ENCODE data around the gene ZNF469. TPM values are rescaled to one million over a fixed set of nuclear protein-coding genes. Genes with fewer than 3 reads are reported as not detected.

The ZNF469 gene
- polyA plus RNA-seq, 3 donors: 1.3 to 1.9 (median 1.7) TPM

- peak; percentile 67 for DNase-seq
These were observed 5.3 kb downstream of the ZNF469 start for GRCh38 chr16:88387941-88388627.

DNA sequence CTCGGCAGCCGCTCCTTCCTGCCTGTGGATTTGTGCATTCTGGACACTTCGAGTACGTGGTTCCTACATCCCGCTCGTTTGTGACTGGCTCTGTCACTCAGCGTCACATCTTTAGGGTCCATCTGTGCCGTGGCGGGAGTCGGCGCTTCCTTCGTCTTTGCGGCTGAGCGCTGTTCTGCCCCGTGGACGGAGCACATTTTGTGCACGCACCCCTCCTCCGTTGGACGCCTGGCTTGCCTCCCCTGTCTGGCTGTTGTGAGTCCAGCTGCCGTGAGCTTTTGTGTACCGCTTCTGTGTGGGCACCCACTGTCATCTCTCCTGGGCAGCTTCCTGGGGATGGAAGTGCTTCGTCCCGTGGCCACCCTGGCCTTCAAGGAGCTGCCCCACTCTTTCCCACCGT, 6.4 kb downstream of the ZNF469 start:
- DNase-seq: no peak

GRCh38 chr16:88389621-88390160, 6.9 kb downstream of the ZNF469 start:
- DNase-seq: no peak

DNA sequence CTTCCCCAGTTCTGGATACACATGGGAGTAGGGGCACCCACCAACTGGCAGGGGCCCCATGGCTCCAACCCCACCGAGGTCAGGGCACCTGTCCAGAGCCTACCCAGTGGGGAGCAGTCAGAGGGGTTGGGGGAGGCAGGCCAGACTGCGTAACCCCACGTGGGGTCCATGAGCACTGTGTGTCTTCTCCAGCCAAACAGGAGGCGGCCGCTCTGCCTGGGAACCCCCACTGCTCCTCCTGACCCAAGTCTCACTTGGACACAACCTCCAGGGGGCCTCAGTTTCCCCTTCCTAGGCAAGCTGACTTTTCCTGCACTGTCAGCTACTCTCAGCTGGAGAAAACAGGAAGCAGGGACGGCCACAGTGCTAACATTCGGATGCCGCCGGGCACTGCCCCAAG, 7.5 kb downstream of the ZNF469 start:
- no peak for DNase-seq

- no peak for DNase-seq
These were observed 8.0 kb downstream of the ZNF469 start for GRCh38 chr16:88390735-88391134.

DNA sequence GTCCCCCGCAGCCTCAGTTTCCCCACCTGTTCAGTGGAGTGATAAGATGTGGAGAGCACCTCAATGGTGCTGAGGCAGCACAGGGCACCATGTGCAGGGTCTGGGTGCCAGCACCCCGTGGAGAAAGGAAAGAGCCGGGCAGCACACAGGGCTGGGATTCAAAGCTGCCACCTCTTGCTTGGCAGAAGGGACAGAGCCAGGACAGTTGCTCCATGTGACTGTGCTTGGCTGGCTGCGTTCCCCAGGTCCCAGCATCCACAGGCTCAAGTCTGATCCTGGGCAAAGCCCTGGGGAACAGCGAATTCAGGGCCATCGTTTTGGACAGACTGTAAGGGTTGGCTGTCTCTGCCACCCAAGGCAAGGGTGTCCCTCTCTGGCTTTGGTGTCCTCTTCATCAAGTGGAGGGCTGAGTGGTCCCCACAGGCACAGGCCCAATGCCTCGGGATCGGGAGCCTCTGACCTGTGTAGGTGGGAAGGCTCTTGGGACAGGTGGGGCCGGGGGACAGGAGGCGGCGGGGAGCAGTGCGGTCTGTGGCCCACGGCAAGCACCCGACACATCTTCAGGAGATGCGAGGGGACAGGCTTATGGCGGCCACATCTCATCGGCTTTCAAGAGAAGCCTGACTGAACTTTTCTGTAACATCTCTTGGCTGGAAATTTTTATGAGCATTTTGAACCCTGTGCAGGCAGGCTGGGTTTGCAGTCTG, 8.5 kb downstream of the ZNF469 start:
- no peak for DNase-seq

DNA sequence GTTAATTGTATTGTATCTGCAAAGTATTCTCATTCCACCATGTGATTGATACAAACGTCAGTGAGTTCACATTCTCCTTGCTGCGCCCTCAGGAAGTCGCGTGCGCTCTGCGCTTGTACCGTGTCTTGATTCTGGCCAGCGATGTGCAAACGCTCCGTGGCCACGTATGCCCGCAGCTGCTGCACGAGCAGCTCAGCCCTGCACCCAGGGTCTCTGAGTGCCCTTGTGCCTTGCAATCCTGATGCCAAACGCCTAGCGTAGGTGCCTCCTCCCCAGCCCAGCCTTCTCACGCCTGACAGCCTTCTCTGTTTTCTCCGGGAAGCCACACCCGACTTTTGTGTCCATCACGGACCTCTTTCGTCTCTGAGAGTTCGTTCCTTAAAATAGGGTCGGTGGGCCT, 9.4 kb downstream of the ZNF469 start:
- no peak for DNase-seq

DNA sequence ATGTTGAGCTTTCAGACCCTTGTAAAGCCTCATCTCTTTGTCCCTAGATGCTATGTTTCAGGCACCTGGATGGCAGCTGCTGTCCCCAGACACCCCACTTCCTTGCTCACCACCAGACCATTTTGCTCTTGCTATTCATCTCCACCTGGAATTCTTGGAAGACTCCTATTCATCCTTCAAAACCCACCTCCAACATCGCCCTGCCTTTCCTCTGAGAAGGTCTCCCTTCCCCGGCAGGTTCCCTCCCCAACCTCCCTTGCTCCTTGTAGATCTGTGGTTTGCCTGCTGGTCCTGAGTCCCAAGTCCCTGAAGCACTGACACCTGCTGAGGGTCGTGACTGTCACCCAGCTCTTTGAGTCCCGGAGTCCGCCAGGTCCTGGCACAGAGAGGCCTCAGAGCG, 9.9 kb downstream of the ZNF469 start:
- no peak for DNase-seq

- DNase-seq: no peak
These were observed 10.3 kb downstream of the ZNF469 start for GRCh38 chr16:88393034-88393433.

DNA sequence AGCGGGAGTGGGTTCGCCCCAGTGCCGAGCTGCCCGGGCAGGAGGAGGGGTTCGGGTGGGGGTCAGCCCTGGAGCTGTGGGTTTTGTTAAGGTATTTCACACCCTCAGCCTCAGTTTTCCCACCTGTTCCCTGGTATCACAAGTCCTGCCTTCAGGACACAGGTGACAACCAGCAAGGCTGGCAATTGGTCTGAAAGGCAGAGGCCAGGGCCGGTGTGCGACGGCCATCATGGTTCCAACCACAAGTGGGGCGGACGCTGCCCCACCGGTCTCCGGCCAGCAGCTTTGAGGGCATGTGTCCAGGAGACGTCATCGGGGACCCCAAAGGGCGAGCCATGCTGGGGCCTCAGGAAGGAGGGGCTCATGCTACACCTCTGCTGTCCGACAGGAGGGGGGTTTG, 10.8 kb downstream of the ZNF469 start:
- no peak for DNase-seq

DNA sequence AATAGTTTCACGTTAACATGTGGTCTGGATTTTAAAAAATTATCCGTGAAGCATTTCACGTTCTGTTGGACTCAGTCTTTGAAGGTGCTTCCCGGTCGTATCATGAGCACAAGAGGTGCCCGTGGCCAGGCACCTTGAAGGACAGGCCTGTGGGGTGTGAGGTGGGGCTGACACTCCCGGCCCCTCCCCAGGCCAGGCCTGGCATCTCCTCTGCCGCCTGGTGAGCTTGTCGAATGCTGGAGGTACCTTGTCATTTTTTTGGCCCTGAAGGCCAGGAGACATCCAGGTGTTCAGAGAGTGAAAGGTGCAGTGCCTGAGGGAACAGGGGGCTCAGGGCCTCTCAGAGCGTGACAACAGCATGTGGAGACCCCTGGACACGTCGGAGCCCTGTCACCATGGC, 11.7 kb downstream of the ZNF469 start:
- DNase-seq: no peak

DNA sequence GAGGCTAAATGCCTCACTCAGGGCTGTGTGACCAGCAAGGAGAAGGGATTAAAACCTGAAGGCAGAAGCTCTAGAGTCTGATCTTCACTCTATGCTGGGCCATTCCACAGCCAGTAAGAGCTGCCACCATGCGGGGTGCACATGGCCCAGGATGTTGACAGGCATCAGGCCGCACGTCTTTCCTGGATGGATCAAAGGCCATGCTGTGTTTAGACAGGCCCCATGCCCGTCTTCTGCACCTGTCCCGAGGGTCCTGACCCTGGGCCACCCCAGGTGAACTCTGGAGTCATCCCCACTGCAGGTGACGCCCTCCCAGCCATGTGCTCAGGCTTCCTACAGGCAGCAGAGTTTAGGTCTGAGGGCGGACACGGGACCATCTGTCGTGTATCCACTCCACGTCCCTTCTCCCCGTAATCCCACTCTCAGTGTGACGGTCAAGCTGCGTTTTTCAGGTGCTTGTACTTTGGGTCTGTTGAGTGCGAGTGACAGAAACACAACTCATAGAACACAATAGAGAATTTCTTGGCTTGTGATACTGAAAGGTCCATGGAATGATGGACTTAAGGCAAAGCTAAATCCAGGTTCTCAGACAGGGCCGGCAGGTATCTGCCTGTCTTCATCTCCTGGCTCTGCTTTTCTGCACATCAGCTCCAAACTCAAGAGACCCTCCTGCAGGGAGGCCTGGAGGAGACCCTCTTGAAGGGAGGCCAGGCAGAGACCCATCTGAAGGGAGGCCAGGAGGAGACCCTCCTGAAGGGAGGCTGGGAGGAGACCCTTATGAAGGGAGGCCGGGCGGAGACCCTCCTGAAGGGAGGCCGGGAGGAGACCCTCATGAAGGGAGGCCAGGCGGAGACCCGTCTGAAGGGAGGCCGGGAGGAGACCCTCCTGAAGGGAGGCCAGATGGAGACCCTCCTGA, 13.2 kb downstream of the ZNF469 start:
- no peak for DNase-seq

DNA sequence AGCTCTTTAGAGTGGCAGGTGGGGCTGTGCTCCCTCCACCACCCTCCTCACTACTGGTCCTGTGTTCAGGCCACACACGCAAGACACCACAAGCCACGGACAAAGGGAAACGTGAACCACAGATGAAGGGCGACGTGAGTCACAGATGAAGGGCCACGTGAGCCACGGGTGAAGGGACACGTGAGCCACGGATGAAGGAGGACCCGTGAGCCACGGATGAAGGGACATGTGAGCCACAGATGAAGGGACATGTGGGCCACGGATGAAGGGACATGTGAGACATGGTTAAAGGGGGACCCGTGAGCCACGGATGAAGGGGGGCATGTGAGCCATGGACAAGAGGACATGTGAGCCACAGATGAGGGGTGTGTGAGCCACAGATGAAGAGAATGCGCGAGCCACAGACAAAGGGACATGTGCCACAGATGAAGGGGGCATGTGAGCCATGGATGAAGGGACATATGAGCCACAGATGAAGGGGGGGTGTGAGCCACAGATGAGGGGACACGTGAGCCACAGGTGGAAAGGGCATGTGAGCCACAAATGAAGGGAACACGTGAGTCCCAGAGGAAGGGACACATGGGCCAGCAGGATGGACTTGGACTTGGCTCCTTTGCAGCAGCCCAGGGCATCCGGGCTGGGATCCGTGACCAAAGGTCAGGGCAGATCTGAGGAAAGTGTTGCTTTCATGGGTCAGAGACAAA, 15.6 kb downstream of the ZNF469 start:
- no peak for DNase-seq

DNA sequence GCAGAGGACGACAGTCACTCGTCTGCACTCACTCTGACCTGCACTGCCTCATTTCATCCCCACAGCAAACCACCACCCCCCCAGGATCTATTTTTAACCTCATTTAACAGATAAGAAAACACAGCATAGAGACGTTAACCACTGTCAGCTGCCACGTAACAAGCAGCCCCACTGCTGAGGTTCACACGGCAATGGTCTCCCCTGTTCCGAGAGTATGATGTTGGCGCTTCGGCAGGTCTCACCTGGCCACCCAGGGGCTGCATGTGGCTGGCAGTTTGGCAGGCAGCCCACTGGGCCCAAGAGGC, 16.1 kb downstream of the ZNF469 start:
- no peak for DNase-seq

DNA sequence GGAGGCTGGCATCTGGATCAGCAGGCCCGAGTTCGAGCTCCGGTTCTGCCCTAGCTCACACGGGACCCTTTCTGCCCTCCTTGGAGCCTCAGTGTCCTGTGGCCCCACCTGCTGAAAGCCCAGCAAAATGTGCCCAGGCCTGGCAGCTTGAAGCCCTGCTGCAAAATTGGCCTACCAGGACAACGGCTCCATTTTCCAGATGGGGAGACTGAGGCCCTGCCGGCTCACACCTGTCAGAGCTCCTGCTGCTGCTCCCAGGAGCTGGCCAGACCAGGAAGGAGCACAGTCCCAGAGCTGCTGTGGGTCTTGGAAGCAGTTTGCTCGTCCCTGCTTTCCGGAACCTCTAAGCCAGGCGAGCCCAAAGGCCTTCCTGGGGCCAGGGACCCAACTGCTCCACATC, 17.4 kb downstream of the ZNF469 start:
- DNase-seq: no peak

DNA sequence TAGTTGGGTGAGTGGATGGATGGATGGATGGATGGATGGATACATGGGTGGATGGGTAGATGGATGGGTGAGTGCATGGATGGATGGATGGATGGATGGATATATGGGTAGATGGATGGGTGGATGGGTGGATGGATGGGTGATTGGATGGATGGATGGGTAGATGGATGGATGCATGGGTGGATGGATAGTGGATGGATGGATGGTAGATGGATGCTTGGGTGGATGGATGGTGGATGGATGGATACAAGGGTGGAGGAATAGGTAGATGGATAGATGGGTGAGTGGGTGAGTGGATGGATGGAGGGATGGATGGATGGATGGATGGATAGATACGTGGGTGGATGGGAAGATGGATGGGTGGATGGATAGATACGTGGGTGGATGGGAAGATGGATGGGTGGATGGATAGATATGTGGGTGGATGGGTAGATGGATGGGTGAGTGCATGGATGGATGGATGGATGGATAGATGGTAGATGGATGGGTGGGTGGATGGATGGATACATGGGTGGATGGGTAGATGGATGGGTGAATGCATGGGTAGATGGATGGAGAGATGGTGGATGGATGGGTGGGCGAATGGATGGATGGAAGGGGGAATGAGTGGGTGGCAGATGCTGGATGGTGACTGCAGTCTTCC, 19.0 kb downstream of the ZNF469 start:
- DNase-seq: no peak

DNA sequence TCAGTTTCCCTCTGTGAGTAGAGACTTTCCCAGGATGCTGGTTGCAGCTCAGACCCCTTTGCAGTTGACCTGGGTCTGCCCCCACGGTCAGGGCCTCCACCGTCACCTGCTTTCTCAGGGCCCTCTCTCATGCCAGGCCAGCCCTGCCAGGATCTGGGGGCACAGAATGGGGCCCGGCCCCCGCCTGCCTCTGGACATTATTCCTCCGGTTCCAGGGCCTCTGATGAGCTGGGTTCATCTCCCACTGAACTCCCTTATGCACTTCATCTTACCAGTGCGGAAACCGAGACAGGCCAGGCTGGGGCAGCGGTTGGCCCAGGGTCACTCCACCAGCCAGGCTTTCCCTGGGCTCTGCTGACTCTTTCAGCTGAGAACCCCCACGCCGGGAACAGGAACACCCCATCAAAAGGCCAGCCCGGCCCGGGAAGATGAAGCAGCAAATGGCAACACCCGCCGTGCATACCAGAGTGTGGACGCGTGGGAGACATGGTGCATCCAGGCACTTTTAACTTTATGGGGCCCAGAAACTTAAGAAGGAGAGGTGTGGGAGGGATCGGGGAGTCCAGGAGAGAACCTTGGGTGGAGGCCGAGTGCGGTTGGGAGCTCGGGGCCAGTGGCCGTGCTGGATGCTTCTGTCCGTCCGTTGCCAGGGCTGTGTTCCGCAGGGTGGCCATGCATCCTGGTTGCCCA, 19.9 kb downstream of the ZNF469 start:
- DNase-seq: peak; percentile 64

- no peak for DNase-seq
These were observed 21.2 kb downstream of the ZNF469 start for GRCh38 chr16:88403794-88404581.

DNA sequence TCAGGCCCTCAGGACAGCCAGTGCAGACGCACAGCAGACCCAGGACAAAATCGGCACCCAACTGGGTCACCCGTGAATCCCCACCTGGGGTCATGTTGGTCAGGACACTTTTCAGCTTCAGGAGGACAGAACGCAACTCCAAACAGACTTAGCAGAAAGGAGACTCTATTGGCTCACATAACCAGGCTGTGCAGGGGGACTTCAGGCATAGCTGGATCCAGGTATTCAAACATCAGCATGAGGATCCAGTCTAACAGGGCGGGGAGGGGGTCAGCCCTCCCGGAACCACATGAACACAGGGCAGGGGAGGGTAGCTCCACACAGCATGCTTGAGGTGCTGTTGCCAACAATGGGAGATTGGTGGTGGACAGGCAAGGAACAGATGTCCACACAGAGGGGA, 22.0 kb downstream of the ZNF469 start:
- no peak for DNase-seq

Measured in renal pelvis (tissue), 4 donors.